Mesangial cell (primary cell): ENCODE results near the gene ERC2. TPM values are rescaled to one million over a fixed set of nuclear protein-coding genes. Genes with fewer than 3 reads are reported as not detected.

Experiments used
- total RNA-seq: library from RNA; depleted of rRNA; stranded (reverse); fragments of >200 nt; gene quantifications from 2 replicates; pipeline ENCODE4 v1.2.3, GENCODE V29; 2015

ERC2 gene
- total RNA-seq, result 1.8 and 3.1 TPM in 2 replicates

GRCh38 chr3:56468184-56469106, at the start of gene ERC2:
Gene ERC2, minus strand, starts transcription at chr3:56468467.

GRCh38 chr3:55486857-55487380, 981.3 kb downstream of the ERC2 start, which contains the start of gene WNT5A:
Gene WNT5A, minus strand, starts transcription at chr3:55487306. Its CDS starts 321 bp downstream, at chr3:55486985.

Other genes starting within 250 kb of the ERC2 start
- 2.3 and 4.6 TPM in 2 replicates for gene CCDC66, start 88.7 kb upstream of the ERC2 start, total RNA-seq
- gene TASOR, start 214.8 kb upstream of the ERC2 start, total RNA-seq, result 31.4 and 37.8 TPM in 2 replicates